Nephron progenitor cell (in vitro differentiated cells): ENCODE results near the gene TNS1.

ENCODE experiments used
- DNase-seq: peaks from one replicate; pipeline ENCODE4 v3.0.0; 2021
- H3K27ac Mint-ChIP-seq: 2 replicates; pipeline ENCODE4 v1.8.0; 2021; ENCODE audit warnings: mild to moderate bottlenecking, moderate library complexity, mixed read lengths
- H3K27me3 Mint-ChIP-seq: 2 replicates; pipeline ENCODE4 v1.8.0; 2021; ENCODE audit warnings: mild to moderate bottlenecking, low read depth, mixed read lengths; ENCODE audit not compliant: poor library complexity
- H3K36me3 Mint-ChIP-seq: 2 replicates; pipeline ENCODE4 v1.8.0; 2021; ENCODE audit warnings: low read depth, mixed read lengths
- H3K4me1 Mint-ChIP-seq: 2 replicates; pipeline ENCODE4 v1.8.0; 2021; ENCODE audit warnings: mixed read lengths
- H3K4me3 Mint-ChIP-seq: 2 replicates; pipeline ENCODE4 v1.8.0; 2021; ENCODE audit warnings: mild to moderate bottlenecking, moderate library complexity, mixed read lengths
- H3K9me3 Mint-ChIP-seq: 2 replicates; pipeline ENCODE4 v1.8.0; 2021; ENCODE audit warnings: mild to moderate bottlenecking, moderate library complexity, mixed read lengths
- CTCF ChIP-seq: fragments of 200-600 bp; sonication (generic); IDR thresholded peaks from 2 replicates; pipeline ENCODE4 v1.5.0; 2021; ENCODE audit warnings: antibody characterized with exemption

Gene TNS1

GRCh38 chr2:217949447-217949846, 53.3 kb downstream of the TNS1 start:
- H3K4me1 Mint-ChIP-seq, result peaks cover 67% of the 10 kb centered on the region
- no peaks in the 10 kb centered on the region for H3K36me3 Mint-ChIP-seq
- TF ChIP-seq CTCF, result no peak
- H3K4me3 Mint-ChIP-seq, result no peak overlapping the region
- DNase-seq, result no peak
- peaks cover 17% of the 10 kb centered on the region for H3K27me3 Mint-ChIP-seq
- no peak overlapping the region for H3K27ac Mint-ChIP-seq
- no peaks in the 10 kb centered on the region for H3K9me3 Mint-ChIP-seq

- H3K27me3 Mint-ChIP-seq, result peaks cover 17% of the 10 kb centered on the region
- H3K27ac Mint-ChIP-seq, result no peak overlapping the region
- no peak overlapping the region for H3K4me3 Mint-ChIP-seq
- no peak for DNase-seq
- no peaks in the 10 kb centered on the region for H3K36me3 Mint-ChIP-seq
- no peaks in the 10 kb centered on the region for H3K9me3 Mint-ChIP-seq
- no peak for TF ChIP-seq CTCF
- H3K4me1 Mint-ChIP-seq, result peaks cover 73% of the 10 kb centered on the region
These were observed 53.9 kb downstream of the TNS1 start for GRCh38 chr2:217948897-217949296.

DNA sequence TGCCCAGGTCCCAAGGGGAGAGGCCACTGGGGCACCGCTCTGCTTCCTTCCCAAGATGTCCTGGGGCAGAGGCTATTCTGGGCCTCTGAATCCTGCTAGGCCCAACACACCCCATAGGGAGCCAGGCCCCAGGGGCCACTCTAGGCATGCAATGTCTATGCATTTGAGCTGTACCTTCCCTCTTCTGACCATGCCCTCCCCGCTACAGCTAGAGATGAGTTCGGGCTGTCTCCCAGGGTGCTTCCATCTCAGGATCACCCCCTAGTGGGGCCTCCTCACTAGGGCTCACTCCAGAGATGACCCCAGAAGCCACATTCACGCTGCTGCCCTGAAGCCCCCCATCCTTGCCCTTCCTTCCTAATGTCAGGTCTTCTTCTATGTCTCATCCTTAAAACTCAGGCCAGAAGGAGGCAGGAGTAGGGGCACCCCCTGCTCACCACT, 54.4 kb downstream of the TNS1 start:
- Mint-ChIP-seq H3K4me1 (peaks cover 74% of the 10 kb centered on the region), H3K27me3 (peaks cover 17% of the 10 kb centered on the region), H3K27ac (no peak overlapping the region), H3K9me3 (no peaks in the 10 kb centered on the region), H3K36me3 (no peaks in the 10 kb centered on the region), H3K4me3 (no peak overlapping the region)
- TF ChIP-seq CTCF, result no peak
- no peak for DNase-seq

- DNase-seq, result no peak
- no peak for TF ChIP-seq CTCF
- peaks cover 78% of the 10 kb centered on the region for H3K4me1 Mint-ChIP-seq
- H3K9me3 Mint-ChIP-seq, result no peaks in the 10 kb centered on the region
- H3K36me3 Mint-ChIP-seq, result no peaks in the 10 kb centered on the region
- no peak overlapping the region for H3K27ac Mint-ChIP-seq
- no peak overlapping the region for H3K4me3 Mint-ChIP-seq
- H3K27me3 Mint-ChIP-seq, result peaks cover 17% of the 10 kb centered on the region
These were observed 55.1 kb downstream of the TNS1 start for GRCh38 chr2:217947383-217948350.

GRCh38 chr2:217946051-217946450, 56.7 kb downstream of the TNS1 start:
- no peaks in the 10 kb centered on the region for H3K9me3 Mint-ChIP-seq
- no peak for TF ChIP-seq CTCF
- no peak for DNase-seq
- peaks cover 83% of the 10 kb centered on the region for H3K4me1 Mint-ChIP-seq
- no peak overlapping the region for H3K4me3 Mint-ChIP-seq
- peaks cover 20% of the 10 kb centered on the region for H3K27me3 Mint-ChIP-seq
- no peaks in the 10 kb centered on the region for H3K36me3 Mint-ChIP-seq
- H3K27ac Mint-ChIP-seq, result no peak overlapping the region

DNA sequence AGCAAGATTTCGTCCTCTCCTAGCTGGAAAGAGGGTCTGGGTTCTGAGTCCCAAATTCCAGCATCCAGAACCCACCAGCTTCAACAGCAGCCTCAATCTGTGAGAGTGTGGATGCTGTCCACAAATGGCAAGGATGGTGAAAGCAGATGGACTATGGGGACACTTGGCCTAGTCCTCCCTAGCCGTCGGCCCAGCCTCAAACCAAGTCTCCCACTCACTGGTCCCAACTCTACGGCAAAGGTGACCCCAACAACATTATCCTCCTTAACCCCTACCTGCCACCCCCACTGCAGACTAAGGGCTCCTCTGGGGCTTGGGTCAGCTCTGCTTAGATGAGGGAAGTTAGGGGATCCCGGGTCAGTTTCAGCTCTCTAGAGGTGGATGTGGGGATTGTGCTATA, 57.3 kb downstream of the TNS1 start:
- Mint-ChIP-seq H3K27ac (no peak overlapping the region), H3K9me3 (no peaks in the 10 kb centered on the region), H3K27me3 (peaks cover 21% of the 10 kb centered on the region), H3K4me3 (no peak overlapping the region), H3K4me1 (peaks cover 79% of the 10 kb centered on the region), H3K36me3 (no peaks in the 10 kb centered on the region)
- TF ChIP-seq CTCF, result no peak
- no peak for DNase-seq
